Astrocyte (in vitro differentiated cells and primary cell): ENCODE data around the gene INKA2. TPM values are rescaled to one million over a fixed set of nuclear protein-coding genes. Genes with fewer than 3 reads are reported as not detected.
A peak's percentile ranks its signal among the peaks of the same experiment; 100 is the strongest.

Experiments used
- DNase-seq: peaks from one replicate; pipeline ENCODE4 v3.0.0-alpha.2; 2010; ENCODE audit warnings: low read depth
- FAIRE-seq: peaks from 2 replicates; lab custom pipeline; 2011; peaks lifted over from hg19 to GRCh38; lab: Jason Lieb, UNC
- H2AFZ ChIP-seq: 2 replicates; pipeline ENCODE4 v1.6.0; 2012; ENCODE audit warnings: low read depth, low read length, inconsistent platforms
- H3K27ac ChIP-seq: 2 replicates; pipeline ENCODE4 v1.5.1; 2011; ENCODE audit warnings: low read depth, low read length, inconsistent platforms
- H3K27me3 ChIP-seq: 2 replicates; pipeline ENCODE4 v1.6.0; 2011; ENCODE audit warnings: low read length, inconsistent platforms; ENCODE audit not compliant: insufficient read depth
- H3K36me3 ChIP-seq: 2 replicates; pipeline ENCODE4 v1.5.1; 2011; ENCODE audit warnings: low read length, inconsistent platforms; ENCODE audit not compliant: insufficient read depth
- H3K4me1 ChIP-seq: 2 replicates; pipeline ENCODE4 v1.5.1; 2011; ENCODE audit warnings: low read length, inconsistent platforms; ENCODE audit not compliant: insufficient read depth
- H3K4me2 ChIP-seq: 2 replicates; pipeline ENCODE4 v1.6.0; 2012; ENCODE audit warnings: low read length, inconsistent platforms
- H3K4me3 ChIP-seq: 2 replicates; pipeline ENCODE4 v1.5.1; 2011; ENCODE audit warnings: low read depth, mild to moderate bottlenecking, low read length, inconsistent platforms; ENCODE audit not compliant: insufficient read depth
- H3K79me2 ChIP-seq: 2 replicates; pipeline ENCODE4 v1.6.0; 2012; ENCODE audit warnings: mild to moderate bottlenecking, low read length, inconsistent platforms; ENCODE audit not compliant: insufficient read depth
- H3K9ac ChIP-seq: 2 replicates; pipeline ENCODE4 v1.6.0; 2012; ENCODE audit warnings: mild to moderate bottlenecking, low read length, inconsistent platforms
- H3K9me3 ChIP-seq: 2 replicates; pipeline ENCODE4 v1.5.1; 2012; ENCODE audit warnings: low read depth, mild to moderate bottlenecking, low read length, inconsistent platforms; ENCODE audit not compliant: insufficient read depth
- H4K20me1 ChIP-seq: 2 replicates; pipeline ENCODE4 v1.6.0; 2012; ENCODE audit warnings: low read length, inconsistent platforms; ENCODE audit not compliant: insufficient read depth
- H3K27ac Mint-ChIP-seq: one replicate; pipeline ENCODE4 v1.8.0; 2021; ENCODE audit warnings: mild to moderate bottlenecking, mixed read lengths; ENCODE audit not compliant: unreplicated experiment
- H3K27me3 Mint-ChIP-seq: one replicate; pipeline ENCODE4 v1.8.0; 2021; ENCODE audit warnings: low read depth, mixed read lengths; ENCODE audit not compliant: unreplicated experiment
- H3K36me3 Mint-ChIP-seq: one replicate; pipeline ENCODE4 v1.8.0; 2021; ENCODE audit warnings: low read depth, mixed read lengths; ENCODE audit not compliant: unreplicated experiment
- H3K4me1 Mint-ChIP-seq: one replicate; pipeline ENCODE4 v1.8.0; 2021; ENCODE audit warnings: low read depth, mixed read lengths; ENCODE audit not compliant: unreplicated experiment
- H3K4me3 Mint-ChIP-seq: one replicate; pipeline ENCODE4 v1.8.0; 2021; ENCODE audit warnings: mild to moderate bottlenecking, moderate library complexity, mixed read lengths; ENCODE audit not compliant: unreplicated experiment
- H3K9me3 Mint-ChIP-seq: one replicate; pipeline ENCODE4 v1.8.0; 2021; ENCODE audit warnings: mild to moderate bottlenecking, mixed read lengths; ENCODE audit not compliant: unreplicated experiment
- CTCF ChIP-seq: IDR thresholded peaks from 2 replicates; pipeline ENCODE4 v1.5.1; 2011; ENCODE audit warnings: low read depth, mild to moderate bottlenecking, inconsistent platforms, low read length, moderate library complexity; ENCODE audit not compliant: insufficient read depth
- EZH2 ChIP-seq: IDR thresholded peaks from 2 replicates; pipeline ENCODE4 v1.6.1; 2012; ENCODE audit warnings: mild to moderate bottlenecking, low read length, inconsistent platforms; ENCODE audit not compliant: insufficient read depth
- total RNA-seq: library from RNA; stranded (reverse); gene quantifications from 2 replicates; pipeline ENCODE4 v1.2.1, GENCODE V29; 2021

The INKA2 gene
- total RNA-seq, 1 donor from 2014 or later, result 12.6 TPM

- peak overlapping the region; percentile 92 for H3K4me3 Mint-ChIP-seq
- peaks cover 15% of the 10 kb centered on the region for H3K4me1 Mint-ChIP-seq
- DNase-seq, result peak; percentile 50
These were observed 580 bp downstream of the INKA2 start for GRCh38 chr1:111738436-111739193.

GRCh38 chr1:111738133-111738435, 1.1 kb downstream of the INKA2 start:
- Mint-ChIP-seq H3K4me1 (peaks cover 12% of the 10 kb centered on the region), H3K36me3 (peaks cover 2% of the 10 kb centered on the region), H3K27ac (peak overlapping the region; percentile 9), H3K4me3 (peak overlapping the region; percentile 81), H3K9me3 (no peaks in the 10 kb centered on the region), H3K27me3 (peaks cover 12% of the 10 kb centered on the region)
- H3K27me3 ChIP-seq, result no peaks in the 10 kb centered on the region
- no peaks in the 10 kb centered on the region for H3K79me2 ChIP-seq
- no peaks in the 10 kb centered on the region for H3K9me3 ChIP-seq
- TF ChIP-seq CTCF (no peak), EZH2 (no peak)
- peak overlapping the region; percentile 65 for H3K4me3 ChIP-seq
- peaks cover 11% of the 10 kb centered on the region for H4K20me1 ChIP-seq
- H3K36me3 ChIP-seq, result no peaks in the 10 kb centered on the region
- FAIRE-seq (no peak), DNase-seq (no peak)
- no peak overlapping the region for H3K27ac ChIP-seq
- H2AFZ ChIP-seq, result no peak overlapping the region
- peak overlapping the region; percentile 96 for H3K4me2 ChIP-seq
- peak overlapping the region; percentile 76 for H3K9ac ChIP-seq
- peaks cover 39% of the 10 kb centered on the region for H3K4me1 ChIP-seq

More at GRCh38 chr1:111738436-111739193, 580 bp downstream of the INKA2 start:
- H4K20me1 ChIP-seq, result peaks cover 11% of the 10 kb centered on the region
- no peaks in the 10 kb centered on the region for H3K27me3 ChIP-seq
- peak overlapping the region; percentile 65 for H3K4me3 ChIP-seq
- Mint-ChIP-seq H3K27me3 (peaks cover 12% of the 10 kb centered on the region), H3K36me3 (no peaks in the 10 kb centered on the region), H3K27ac (peak overlapping the region; percentile 78), H3K9me3 (no peaks in the 10 kb centered on the region)
- peak overlapping the region; percentile 11 for H3K27ac ChIP-seq
- H3K9ac ChIP-seq, result peak overlapping the region; percentile 76
- H3K36me3 ChIP-seq, result no peaks in the 10 kb centered on the region
- peak overlapping the region; percentile 96 for H3K4me2 ChIP-seq
- peak overlapping the region; percentile 94 for H2AFZ ChIP-seq
- FAIRE-seq, result no peak
- peaks cover 39% of the 10 kb centered on the region for H3K4me1 ChIP-seq
- no peak for TF ChIP-seq CTCF
- no peak for TF ChIP-seq EZH2
- H3K79me2 ChIP-seq, result no peaks in the 10 kb centered on the region
- H3K9me3 ChIP-seq, result no peaks in the 10 kb centered on the region
